RWPE2 (cell line): ENCODE results near the gene HBD.
"Not testable (repeated sequence)": the region's sequence is repeated elsewhere in the genome, so short reads cannot be mapped to it uniquely, and the experiment has no call there.

ENCODE experiments used
- ATAC-seq: fragments of 200-7000 bp; cut with Tn5 transposase; 3 replicates; pipeline ENCODE4 v1.9.1; 2021; ENCODE audit warnings: low read depth
- DNase-seq: peaks from one replicate; pipeline ENCODE4 v3.0.0-alpha.2; 2020; ENCODE audit warnings: low spot score
- H3K27ac ChIP-seq: fragments of 450-650 bp; 2 replicates; pipeline ENCODE4 v1.5.1; 2017; ENCODE audit warnings: mild to moderate bottlenecking; ENCODE audit not compliant: poor library complexity, severe bottlenecking
- H3K27me3 ChIP-seq: fragments of 250-450 bp; sonication (Bioruptor Pico); 2 replicates; pipeline ENCODE4 v1.5.1; 2021; ENCODE audit warnings: mild to moderate bottlenecking, moderate library complexity; ENCODE audit not compliant: insufficient read depth, poor library complexity, severe bottlenecking
- H3K36me3 ChIP-seq: fragments of 250-450 bp; sonication (Bioruptor Pico); 2 replicates; pipeline ENCODE4 v1.5.1; 2020; ENCODE audit warnings: low read depth, mild to moderate bottlenecking, moderate library complexity
- H3K4me1 ChIP-seq: fragments of 250-450 bp; sonication (Bioruptor Pico); 2 replicates; pipeline ENCODE4 v1.5.1; 2021; ENCODE audit warnings: mild to moderate bottlenecking, moderate library complexity; ENCODE audit not compliant: insufficient read depth, poor library complexity, severe bottlenecking
- H3K4me3 ChIP-seq: fragments of 250-450 bp; sonication (Bioruptor Pico); 2 replicates; pipeline ENCODE4 v1.5.1; 2021; ENCODE audit warnings: mild to moderate bottlenecking, moderate library complexity; ENCODE audit not compliant: severe bottlenecking
- H3K9me3 ChIP-seq: fragments of 250-450 bp; sonication (Bioruptor Pico); 2 replicates; pipeline ENCODE4 v1.5.1; 2021; ENCODE audit warnings: mild to moderate bottlenecking, moderate library complexity; ENCODE audit not compliant: severe bottlenecking
- CTCF ChIP-seq: fragments of 450-650 bp; IDR thresholded peaks from one replicate; pipeline ENCODE4 v1.5.1; 2017; ENCODE audit warnings: mild to moderate bottlenecking, moderate library complexity; ENCODE audit not compliant: poor library complexity, severe bottlenecking

Gene HBD

GRCh38 chr11:5252919-5253265 lies 18.6 kb upstream of the HBD start:
- Histone ChIP-seq H3K27me3 (no peaks in the 10 kb centered on the region), H3K4me3 (no peak overlapping the region), H3K4me1 (no peaks in the 10 kb centered on the region), H3K36me3 (no peaks in the 10 kb centered on the region), H3K27ac (no peak overlapping the region), H3K9me3 (no peaks in the 10 kb centered on the region)
- ATAC-seq: no peak
- no peak for DNase-seq
- TF ChIP-seq CTCF: no peak

- TF ChIP-seq CTCF: no peak
- H3K4me1 ChIP-seq: no peaks in the 10 kb centered on the region
- H3K9me3 ChIP-seq: no peaks in the 10 kb centered on the region
- no peak overlapping the region for H3K27ac ChIP-seq
- ATAC-seq: no peak
- H3K27me3 ChIP-seq: no peaks in the 10 kb centered on the region
- no peak for DNase-seq
- H3K4me3 ChIP-seq: no peak overlapping the region
- no peaks in the 10 kb centered on the region for H3K36me3 ChIP-seq
These were observed 18.1 kb upstream of the HBD start for GRCh38 chr11:5252192-5252918.

GRCh38 chr11:5251746-5252145 lies 17.5 kb upstream of the HBD start:
- TF ChIP-seq CTCF: no peak
- ATAC-seq (no peak), DNase-seq (no peak)
- no peaks in the 10 kb centered on the region for H3K4me1 ChIP-seq
- no peaks in the 10 kb centered on the region for H3K9me3 ChIP-seq
- no peaks in the 10 kb centered on the region for H3K36me3 ChIP-seq
- no peak overlapping the region for H3K27ac ChIP-seq
- no peak overlapping the region for H3K4me3 ChIP-seq
- H3K27me3 ChIP-seq: no peaks in the 10 kb centered on the region

GRCh38 chr11:5250543-5251204 lies 16.4 kb upstream of the HBD start:
- no peaks in the 10 kb centered on the region for H3K27me3 ChIP-seq
- TF ChIP-seq CTCF: no peak
- no peaks in the 10 kb centered on the region for H3K9me3 ChIP-seq
- no peaks in the 10 kb centered on the region for H3K4me1 ChIP-seq
- H3K4me3 ChIP-seq: no peak overlapping the region
- ATAC-seq (no peak), DNase-seq (no peak)
- no peaks in the 10 kb centered on the region for H3K36me3 ChIP-seq
- H3K27ac ChIP-seq: no peak overlapping the region

GRCh38 chr11:5249807-5250396 lies 15.6 kb upstream of the HBD start, which contains the start of gene HBG1:
Gene HBG1, minus strand, starts transcription at chr11:5249857. Its CDS starts 53 bp downstream, at chr11:5249804.
- not testable (repeated sequence) for H3K4me3 ChIP-seq, H3K27me3 ChIP-seq, H3K9me3 ChIP-seq, ATAC-seq, H3K27ac ChIP-seq, H3K36me3 ChIP-seq, DNase-seq, H3K4me1 ChIP-seq

GRCh38 chr11:5248498-5248897 lies 14.2 kb upstream of the HBD start:
- not testable (repeated sequence) for H3K36me3 ChIP-seq, H3K9me3 ChIP-seq, H3K27ac ChIP-seq, H3K4me3 ChIP-seq, H3K27me3 ChIP-seq, DNase-seq, ATAC-seq, H3K4me1 ChIP-seq
